Measurements from ENCODE around the gene FAM13A.

FAM13A gene

DNA sequence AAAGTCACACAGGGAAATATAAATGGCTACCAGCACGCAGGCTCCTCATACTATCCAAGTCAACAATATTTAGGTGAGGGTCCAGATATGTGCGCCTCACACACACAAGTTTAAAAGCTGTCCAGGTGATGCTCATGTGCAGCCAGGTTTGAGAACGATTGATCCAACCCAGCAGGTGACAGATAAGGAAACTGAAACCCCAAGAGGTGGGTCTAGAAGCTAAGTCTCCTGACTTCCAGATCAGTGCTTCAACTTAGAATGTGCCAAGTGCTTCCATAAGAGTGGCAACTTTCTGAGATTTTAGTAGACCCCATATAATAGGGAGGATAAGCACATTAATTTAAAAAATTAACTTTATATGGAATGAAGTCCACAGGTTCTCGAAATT is 304.9 kb downstream of the FAM13A start:
- Mint-ChIP-seq H3K9me3 (no peaks in the 10 kb centered on the region), H3K27ac (no peak overlapping the region), H3K27me3 (peaks cover 4% of the 10 kb centered on the region), H3K4me3 (no peak overlapping the region), H3K36me3 (peaks cover 2% of the 10 kb centered on the region), H3K4me1 (no peaks in the 10 kb centered on the region)
- no peak for DNase-seq (ENCODE audit: low spot score in 2 of 2)
- no peak for ATAC-seq (ENCODE audit: low read depth)

GRCh38 chr4:88751258-88752075 is 305.5 kb downstream of the FAM13A start:
- DNase-seq (ENCODE audit: low spot score in 2 of 2) (no peak), ATAC-seq (ENCODE audit: low read depth) (no peak)
- H3K9me3 Mint-ChIP-seq: no peaks in the 10 kb centered on the region
- peaks cover 2% of the 10 kb centered on the region for H3K36me3 Mint-ChIP-seq
- H3K4me1 Mint-ChIP-seq: no peaks in the 10 kb centered on the region
- H3K27me3 Mint-ChIP-seq: peaks cover 4% of the 10 kb centered on the region
- H3K4me3 Mint-ChIP-seq: no peak overlapping the region
- no peak overlapping the region for H3K27ac Mint-ChIP-seq

- ATAC-seq (ENCODE audit: low read depth): no peak
- no peak for DNase-seq (ENCODE audit: low spot score in 2 of 2)
- no peak overlapping the region for H3K4me3 Mint-ChIP-seq
- no peaks in the 10 kb centered on the region for H3K9me3 Mint-ChIP-seq
- H3K27me3 Mint-ChIP-seq: peaks cover 3% of the 10 kb centered on the region
- H3K4me1 Mint-ChIP-seq: no peaks in the 10 kb centered on the region
- H3K36me3 Mint-ChIP-seq: peaks cover 2% of the 10 kb centered on the region
- H3K27ac Mint-ChIP-seq: no peak overlapping the region
Observed at GRCh38 chr4:88750369-88750768, 306.6 kb downstream of the FAM13A start.

DNA sequence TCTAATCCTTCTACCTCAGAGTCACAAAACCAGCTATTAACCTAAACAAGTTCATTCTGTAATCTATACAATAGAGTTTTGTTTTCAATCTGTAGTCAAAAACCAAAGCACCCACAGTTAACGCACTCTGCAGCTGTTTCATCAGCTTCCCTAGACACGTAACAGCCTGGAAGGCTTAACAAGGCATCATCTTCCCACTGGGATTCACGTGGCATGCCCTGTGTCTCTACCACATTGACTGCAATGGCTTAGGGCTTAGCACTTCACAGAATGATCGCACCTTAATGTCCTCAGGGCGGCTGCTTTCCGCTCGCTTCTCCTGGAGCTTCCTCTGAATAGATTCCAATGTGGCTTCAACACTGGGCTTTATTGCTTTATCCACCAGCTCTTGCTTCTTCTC is 309.6 kb downstream of the FAM13A start:
- no peak overlapping the region for H3K4me3 Mint-ChIP-seq
- DNase-seq (ENCODE audit: low spot score in 2 of 2) (no peak), ATAC-seq (ENCODE audit: low read depth) (no peak)
- no peak overlapping the region for H3K27ac Mint-ChIP-seq
- peaks cover 3% of the 10 kb centered on the region for H3K27me3 Mint-ChIP-seq
- H3K36me3 Mint-ChIP-seq: peaks cover 2% of the 10 kb centered on the region
- H3K9me3 Mint-ChIP-seq: no peaks in the 10 kb centered on the region
- no peaks in the 10 kb centered on the region for H3K4me1 Mint-ChIP-seq

DNA sequence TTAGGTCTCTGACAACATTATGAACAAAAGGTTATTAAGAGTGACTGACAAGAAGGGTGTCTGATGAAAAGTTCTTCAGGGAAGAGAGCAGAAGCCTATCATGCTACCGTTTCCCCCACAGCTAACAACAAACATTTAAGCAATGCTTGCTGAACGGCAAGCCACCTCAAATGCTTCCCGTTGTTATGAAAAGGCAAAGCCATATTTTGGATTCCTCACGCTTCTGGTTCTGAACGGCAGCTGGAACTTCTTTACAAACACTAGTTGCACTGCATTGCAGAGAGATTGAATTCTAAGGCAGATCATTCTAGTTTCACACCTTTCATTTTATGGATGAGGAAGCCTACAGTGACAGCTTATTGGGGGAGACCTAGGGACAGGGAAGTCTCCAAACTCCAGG is 310.8 kb downstream of the FAM13A start:
- Mint-ChIP-seq H3K9me3 (no peaks in the 10 kb centered on the region), H3K27me3 (peaks cover 3% of the 10 kb centered on the region), H3K27ac (no peak overlapping the region), H3K4me1 (no peaks in the 10 kb centered on the region), H3K4me3 (no peak overlapping the region), H3K36me3 (peaks cover 2% of the 10 kb centered on the region)
- no peak for ATAC-seq (ENCODE audit: low read depth)
- DNase-seq (ENCODE audit: low spot score in 2 of 2): no peak

DNA sequence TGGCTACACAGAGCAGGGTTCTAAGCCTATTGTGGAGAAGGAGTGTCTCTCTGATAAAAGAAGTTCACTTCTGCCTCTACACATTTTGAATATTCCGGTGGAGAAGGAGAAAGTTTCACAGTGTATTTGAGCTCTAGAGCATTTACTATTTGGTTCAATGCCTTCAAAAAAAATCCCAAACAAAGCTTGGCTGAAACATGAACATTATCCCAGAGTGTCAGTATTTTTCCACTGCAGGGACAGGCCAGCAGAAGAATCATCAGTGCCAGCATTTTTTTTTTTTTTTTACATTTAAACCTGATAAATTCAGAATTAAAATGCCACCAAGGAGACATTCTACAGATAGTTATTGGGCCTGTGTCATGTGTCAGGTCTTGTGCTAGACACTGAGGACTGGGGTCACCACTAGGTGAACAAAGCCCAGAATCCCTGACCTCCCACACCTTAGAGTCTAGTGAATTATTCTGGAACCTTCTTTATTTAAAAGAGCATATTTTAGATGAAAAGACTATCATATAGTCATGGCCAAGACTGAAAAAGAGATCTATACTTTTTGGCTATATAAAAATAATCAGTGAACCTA is 311.3 kb downstream of the FAM13A start:
- Mint-ChIP-seq H3K9me3 (no peaks in the 10 kb centered on the region), H3K27ac (no peak overlapping the region), H3K4me3 (no peak overlapping the region), H3K36me3 (peaks cover 2% of the 10 kb centered on the region), H3K4me1 (no peaks in the 10 kb centered on the region), H3K27me3 (peaks cover 3% of the 10 kb centered on the region)
- DNase-seq (ENCODE audit: low spot score in 2 of 2) (no peak), ATAC-seq (ENCODE audit: low read depth) (no peak)

GRCh38 chr4:88745175-88745574 is 311.8 kb downstream of the FAM13A start:
- Mint-ChIP-seq H3K9me3 (no peaks in the 10 kb centered on the region), H3K36me3 (peaks cover 2% of the 10 kb centered on the region), H3K27ac (no peak overlapping the region), H3K4me3 (no peak overlapping the region), H3K4me1 (no peaks in the 10 kb centered on the region), H3K27me3 (peaks cover under 1% of the 10 kb centered on the region)
- ATAC-seq (ENCODE audit: low read depth) (no peak), DNase-seq (ENCODE audit: low spot score in 2 of 2) (no peak)

DNA sequence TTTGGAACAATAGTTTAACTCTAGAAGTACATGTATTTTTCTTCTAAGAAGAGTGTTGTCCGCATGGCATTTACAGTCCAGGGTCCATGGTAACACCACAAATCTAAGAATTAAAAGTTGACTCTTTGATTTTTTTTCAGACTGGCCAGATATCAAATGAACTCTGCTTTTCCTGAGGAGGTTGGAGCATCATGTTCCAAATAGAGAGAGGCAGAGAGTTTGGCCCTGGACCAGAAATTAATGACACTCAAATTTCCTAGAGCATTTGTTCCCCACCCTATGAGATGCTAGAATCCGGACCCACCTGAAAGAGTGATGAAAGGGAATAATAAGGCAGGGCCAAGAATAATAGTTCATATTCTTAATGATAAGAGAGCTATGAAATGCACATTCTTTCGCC is 312.4 kb downstream of the FAM13A start:
- no peak for ATAC-seq (ENCODE audit: low read depth)
- Mint-ChIP-seq H3K4me3 (no peak overlapping the region), H3K36me3 (peaks cover under 1% of the 10 kb centered on the region), H3K4me1 (no peaks in the 10 kb centered on the region), H3K9me3 (no peaks in the 10 kb centered on the region), H3K27me3 (no peaks in the 10 kb centered on the region), H3K27ac (no peak overlapping the region)
- DNase-seq (ENCODE audit: low spot score in 2 of 2): no peak

GRCh38 chr4:88743696-88744095 is 313.3 kb downstream of the FAM13A start:
- H3K27me3 Mint-ChIP-seq: peaks cover 1% of the 10 kb centered on the region
- DNase-seq (ENCODE audit: low spot score in 2 of 2) (no peak), ATAC-seq (ENCODE audit: low read depth) (no peak)
- no peaks in the 10 kb centered on the region for H3K36me3 Mint-ChIP-seq
- no peaks in the 10 kb centered on the region for H3K4me1 Mint-ChIP-seq
- H3K27ac Mint-ChIP-seq: no peak overlapping the region
- H3K4me3 Mint-ChIP-seq: no peak overlapping the region
- no peaks in the 10 kb centered on the region for H3K9me3 Mint-ChIP-seq

- H3K27ac Mint-ChIP-seq: no peak overlapping the region
Observed at GRCh38 chr4:88742561-88742960, 314.4 kb downstream of the FAM13A start.

GRCh38 chr4:88738180-88738579 is 318.8 kb downstream of the FAM13A start:
- DNase-seq (ENCODE audit: low spot score in 2 of 2) (no peak), ATAC-seq (ENCODE audit: low read depth) (no peak)
- Mint-ChIP-seq H3K36me3 (no peaks in the 10 kb centered on the region), H3K4me3 (no peak overlapping the region), H3K4me1 (peaks cover 20% of the 10 kb centered on the region), H3K27me3 (peaks cover 3% of the 10 kb centered on the region), H3K9me3 (no peaks in the 10 kb centered on the region), H3K27ac (peak overlapping the region; percentile 15)

More at GRCh38 chr4:88742561-88742960, 314.4 kb downstream of the FAM13A start:
- ATAC-seq (ENCODE audit: low read depth) (no peak), DNase-seq (ENCODE audit: low spot score in 2 of 2) (no peak)
- H3K36me3 Mint-ChIP-seq: no peaks in the 10 kb centered on the region
- no peak overlapping the region for H3K4me3 Mint-ChIP-seq
- peaks cover 3% of the 10 kb centered on the region for H3K27me3 Mint-ChIP-seq
- H3K9me3 Mint-ChIP-seq: no peaks in the 10 kb centered on the region
- peaks cover 6% of the 10 kb centered on the region for H3K4me1 Mint-ChIP-seq

GRCh38 chr4:88737307-88737941 is 319.6 kb downstream of the FAM13A start:
- peak in 1 of 2 donors; percentile 7 for DNase-seq (ENCODE audit: low spot score in 2 of 2)
- peaks cover 20% of the 10 kb centered on the region for H3K4me1 Mint-ChIP-seq
- peaks cover 3% of the 10 kb centered on the region for H3K27me3 Mint-ChIP-seq
- ATAC-seq (ENCODE audit: low read depth): peak; percentile 85
- peak overlapping the region; percentile 15 for H3K27ac Mint-ChIP-seq
- peak overlapping the region; percentile 63 for H3K4me3 Mint-ChIP-seq
- no peaks in the 10 kb centered on the region for H3K36me3 Mint-ChIP-seq
- no peaks in the 10 kb centered on the region for H3K9me3 Mint-ChIP-seq

DNA sequence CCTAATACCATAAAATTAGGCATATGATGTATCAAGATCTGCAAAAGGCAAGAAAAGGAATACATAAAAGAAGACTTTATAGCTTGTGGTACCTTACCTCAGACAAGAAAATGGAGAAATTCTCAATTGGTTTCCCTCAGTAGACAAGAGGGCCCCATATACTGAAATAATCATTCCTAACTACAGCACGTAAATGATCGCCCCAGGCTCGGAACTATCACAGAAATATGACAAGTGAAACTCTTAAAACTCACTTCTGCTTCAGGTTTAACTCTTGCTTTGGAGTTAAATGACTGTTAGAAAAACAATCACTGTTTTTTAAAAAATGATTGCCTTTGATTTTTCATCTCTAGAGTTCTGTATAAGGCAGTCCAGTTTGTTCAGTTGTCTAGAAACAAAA is 320.7 kb downstream of the FAM13A start:
- no peaks in the 10 kb centered on the region for H3K9me3 Mint-ChIP-seq
- ATAC-seq (ENCODE audit: low read depth) (no peak), DNase-seq (ENCODE audit: low spot score in 2 of 2) (no peak)
- peaks cover 3% of the 10 kb centered on the region for H3K27me3 Mint-ChIP-seq
- H3K36me3 Mint-ChIP-seq: no peaks in the 10 kb centered on the region
- H3K4me3 Mint-ChIP-seq: no peak overlapping the region
- H3K4me1 Mint-ChIP-seq: peaks cover 20% of the 10 kb centered on the region
- H3K27ac Mint-ChIP-seq: no peak overlapping the region

GRCh38 chr4:88735564-88735963 is 321.4 kb downstream of the FAM13A start:
- Mint-ChIP-seq H3K27ac (no peak overlapping the region), H3K9me3 (no peaks in the 10 kb centered on the region), H3K4me1 (peaks cover 20% of the 10 kb centered on the region), H3K27me3 (peaks cover 3% of the 10 kb centered on the region), H3K4me3 (no peak overlapping the region), H3K36me3 (no peaks in the 10 kb centered on the region)
- no peak for DNase-seq (ENCODE audit: low spot score in 2 of 2)
- no peak for ATAC-seq (ENCODE audit: low read depth)

Data from memory B cell (primary cell).